Activated CD4-positive, CD25-positive, alpha-beta regulatory T cell treated with anti-CD3 and anti-CD28 coated beads, Interleukin-2, amount 50 U/mL, for 72 hours (primary cell): Measurements from ENCODE around the gene MTUS2.

Experiments
- DNase-seq: peaks from one replicate; pipeline ENCODE4 v3.0.0; 2021

MTUS2 gene

GRCh38 chr13:29428310-29429181, 608.4 kb downstream of the MTUS2 start:
- no peak for DNase-seq

DNA sequence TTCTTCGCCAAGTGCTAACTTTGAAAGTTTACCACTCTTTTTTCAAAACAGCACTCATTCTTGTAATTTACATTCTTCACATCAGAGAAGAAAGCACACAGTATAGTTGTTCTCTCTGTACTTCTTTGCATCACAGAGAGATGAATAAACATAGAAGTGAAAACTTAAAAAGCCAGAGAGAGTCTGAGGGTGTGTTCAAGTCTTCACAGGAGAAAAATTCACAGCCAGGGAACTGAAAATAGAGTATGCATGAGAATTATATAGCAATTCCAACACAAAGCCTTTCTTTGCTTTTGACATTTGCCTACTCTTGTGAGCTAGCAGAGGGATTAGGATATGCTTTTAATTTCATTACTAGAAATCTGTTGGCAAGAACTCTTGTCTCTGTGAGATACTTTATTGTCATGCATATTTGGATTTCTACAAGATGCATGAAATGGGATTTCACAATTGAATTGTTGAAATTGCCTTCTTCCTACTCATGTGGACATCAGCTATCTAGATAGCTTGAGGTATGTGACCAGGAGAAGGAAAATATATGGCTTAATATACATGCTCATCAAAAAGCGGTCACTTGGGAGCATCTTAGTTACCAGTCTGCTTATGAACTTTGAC, 609.3 kb downstream of the MTUS2 start:
- DNase-seq = no peak

- no peak for DNase-seq
Observed at GRCh38 chr13:29434217-29434945, 614.2 kb downstream of the MTUS2 start.

- no peak for DNase-seq
Observed at GRCh38 chr13:29435125-29435911, 615.2 kb downstream of the MTUS2 start.

- no peak for DNase-seq
Observed at GRCh38 chr13:29436291-29436690, 616.2 kb downstream of the MTUS2 start.

DNA sequence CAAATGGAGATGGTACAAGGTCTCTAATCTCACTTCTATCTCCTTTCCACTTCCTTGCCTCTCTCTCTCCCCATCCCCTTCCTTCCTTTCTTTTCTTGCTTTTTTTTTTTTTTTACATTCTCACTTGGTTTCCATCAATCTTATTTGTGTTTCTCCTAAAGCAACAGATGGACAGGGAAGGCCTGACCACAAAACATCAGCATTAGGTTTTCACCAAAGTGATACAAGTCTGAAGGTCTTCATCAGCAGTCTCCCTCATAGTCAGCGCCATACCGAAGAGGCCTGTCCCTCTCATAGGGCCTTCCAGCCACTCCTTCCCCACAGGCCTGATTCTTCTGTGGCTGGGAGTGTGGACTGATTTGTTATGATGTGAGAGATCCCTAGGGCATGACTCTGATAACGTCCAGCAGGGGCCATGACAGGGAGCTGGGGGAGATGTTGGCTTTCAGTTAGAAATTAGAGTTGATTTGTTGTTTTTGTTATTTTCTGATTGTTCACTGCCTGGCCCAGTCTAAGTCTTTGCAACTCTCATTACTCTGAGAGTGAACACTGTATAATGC, 616.7 kb downstream of the MTUS2 start:
- no peak for DNase-seq

DNA sequence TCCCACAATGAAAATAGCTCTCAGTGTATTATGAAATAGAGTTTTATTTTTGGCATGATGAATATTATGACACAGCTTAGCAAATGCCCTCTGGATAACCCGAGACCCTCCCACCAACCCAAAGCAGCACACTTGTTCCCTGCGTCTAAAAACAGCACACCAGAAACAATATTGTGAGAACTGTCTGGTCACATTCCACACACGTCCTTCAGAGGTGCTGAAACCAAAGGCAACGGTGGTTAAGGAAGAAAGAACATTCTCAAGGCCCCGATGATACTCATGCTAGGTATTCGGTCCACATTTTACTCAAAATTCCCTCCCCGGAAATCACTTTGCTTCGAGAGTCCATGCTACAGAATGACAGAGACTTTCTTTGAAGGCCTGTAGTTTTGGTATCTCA, 618.6 kb downstream of the MTUS2 start:
- DNase-seq = no peak

DNA sequence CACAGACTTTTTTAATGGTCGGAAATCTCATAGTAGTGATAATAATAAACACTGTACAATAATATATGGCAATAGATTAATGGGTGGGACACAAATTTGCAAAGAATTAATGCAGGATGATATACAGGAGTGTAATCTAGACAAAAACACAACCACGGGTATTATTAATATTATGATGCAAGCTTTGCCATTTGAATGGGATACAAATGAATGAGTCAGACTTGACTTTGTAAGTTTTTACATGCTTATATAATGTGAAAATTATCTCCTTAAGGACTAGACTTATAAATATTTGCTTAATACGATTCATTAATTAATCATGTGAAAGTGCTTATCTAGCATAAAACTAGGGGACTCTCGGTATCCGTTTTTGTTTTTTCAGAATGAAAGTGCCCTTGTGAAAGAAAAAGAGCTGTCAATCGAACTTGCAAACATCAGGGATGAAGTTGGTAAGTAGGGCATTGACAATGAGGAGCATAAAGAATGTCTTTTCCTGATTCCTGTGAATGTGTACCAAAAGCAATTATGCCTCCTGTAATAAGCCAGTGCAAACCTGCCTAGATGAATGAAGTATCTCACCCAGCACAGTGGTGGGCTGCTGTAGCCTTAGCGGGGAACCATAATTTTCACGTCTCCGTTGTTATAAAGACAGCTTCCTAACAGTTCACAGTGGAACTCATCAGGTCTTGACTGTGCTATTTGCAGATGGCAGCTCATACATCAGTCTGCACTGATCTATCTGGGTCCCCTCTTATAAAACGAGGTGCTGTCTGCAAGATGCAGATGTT, 619.7 kb downstream of the MTUS2 start:
- DNase-seq = no peak

DNA sequence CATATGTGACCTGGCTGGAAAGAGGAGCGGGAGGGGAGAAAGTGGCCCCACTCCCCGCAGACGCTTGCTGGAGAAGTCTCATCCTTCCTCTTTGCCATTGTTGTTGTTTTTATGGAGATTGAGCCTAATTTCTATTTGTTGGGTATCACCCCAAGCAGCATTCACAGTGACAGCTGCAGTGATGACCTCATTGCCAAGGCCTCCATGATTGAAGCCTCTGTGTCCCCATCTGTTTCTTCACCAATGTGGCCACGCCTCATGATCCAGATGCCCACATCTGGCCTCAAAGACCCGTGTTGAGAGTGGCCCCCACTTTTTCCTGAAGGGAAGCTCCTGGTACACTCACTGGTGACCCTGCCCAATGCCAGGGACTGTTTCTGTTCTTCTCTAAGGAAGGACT, 621.2 kb downstream of the MTUS2 start:
- no peak for DNase-seq

DNA sequence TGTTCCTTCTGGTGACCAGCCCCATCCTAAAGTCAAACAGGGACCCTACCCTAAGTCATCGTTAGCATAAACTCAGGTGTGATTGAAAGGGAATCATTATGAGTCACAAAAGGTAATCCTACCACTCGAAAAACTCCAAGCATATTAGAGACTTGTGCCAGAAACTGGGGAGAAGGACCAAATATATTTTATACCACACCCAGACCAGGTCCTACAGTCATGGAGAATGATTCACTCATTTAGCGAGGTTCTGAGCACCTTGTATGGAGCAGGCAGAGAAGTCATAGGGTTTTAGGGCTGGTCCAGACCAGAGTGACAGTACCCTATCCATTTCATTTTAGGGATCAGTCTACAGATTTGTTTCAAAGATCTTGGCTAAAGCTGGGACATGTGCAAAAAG, 625.9 kb downstream of the MTUS2 start:
- no peak for DNase-seq

DNA sequence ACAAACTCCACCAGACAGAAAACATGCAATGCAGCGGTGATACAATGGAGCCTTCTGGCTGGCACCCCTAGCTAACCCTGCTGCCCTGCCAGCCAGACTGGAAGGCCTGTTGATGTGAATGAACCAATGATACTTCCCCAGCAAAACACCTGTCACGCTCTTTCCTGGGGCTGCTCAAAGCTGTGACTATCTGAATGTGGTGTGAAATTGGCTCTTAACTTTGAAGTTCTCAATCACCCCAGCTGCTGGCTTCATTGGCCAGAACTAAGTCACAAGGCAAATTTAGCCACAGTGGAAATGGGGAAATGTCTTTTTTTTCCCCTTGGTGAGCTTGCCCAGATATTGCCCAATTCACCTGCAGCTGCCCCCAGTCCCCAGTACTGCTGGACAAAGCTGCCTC, 628.0 kb downstream of the MTUS2 start:
- DNase-seq = no peak

DNA sequence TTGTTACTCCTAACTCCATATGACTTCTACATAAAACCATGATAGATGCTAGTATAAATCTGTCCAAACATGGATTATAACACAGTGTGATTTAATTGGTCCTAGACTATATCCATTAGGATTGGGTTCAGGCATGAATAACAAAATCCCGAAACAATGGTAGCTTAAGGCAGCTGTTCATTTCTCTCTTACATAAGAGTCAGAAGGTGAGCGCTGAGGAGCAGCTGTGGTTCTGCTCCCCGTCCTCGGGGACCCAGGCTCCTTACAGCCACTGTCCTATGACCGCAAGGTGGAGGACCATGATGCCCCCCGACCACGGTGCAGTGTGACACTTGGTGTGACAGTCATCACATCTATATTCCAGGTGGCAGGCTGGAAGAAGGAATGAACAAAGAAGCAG, 629.6 kb downstream of the MTUS2 start:
- DNase-seq = no peak

- no peak for DNase-seq
Observed at GRCh38 chr13:29451976-29452375, 631.8 kb downstream of the MTUS2 start.

GRCh38 chr13:29452773-29453616, 632.9 kb downstream of the MTUS2 start:
- no peak for DNase-seq

DNA sequence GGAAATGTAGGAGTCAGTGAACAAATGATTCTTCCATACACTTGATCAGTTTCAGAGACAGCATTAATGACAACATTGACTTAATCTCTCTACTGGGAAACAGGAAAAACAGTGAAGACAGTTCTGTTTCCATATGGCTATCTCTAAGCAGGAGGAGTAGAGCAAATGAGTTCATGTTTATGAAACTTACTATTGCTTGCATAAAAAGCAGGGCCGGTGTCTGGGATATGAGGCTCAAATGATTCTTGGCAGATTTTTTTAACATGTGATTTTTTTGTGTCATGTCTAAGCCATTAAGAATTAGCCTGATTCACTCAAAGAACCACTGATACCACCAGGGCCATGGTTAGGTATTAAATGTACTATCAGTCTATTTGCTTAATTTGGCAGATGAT, 633.5 kb downstream of the MTUS2 start:
- no peak for DNase-seq

DNA sequence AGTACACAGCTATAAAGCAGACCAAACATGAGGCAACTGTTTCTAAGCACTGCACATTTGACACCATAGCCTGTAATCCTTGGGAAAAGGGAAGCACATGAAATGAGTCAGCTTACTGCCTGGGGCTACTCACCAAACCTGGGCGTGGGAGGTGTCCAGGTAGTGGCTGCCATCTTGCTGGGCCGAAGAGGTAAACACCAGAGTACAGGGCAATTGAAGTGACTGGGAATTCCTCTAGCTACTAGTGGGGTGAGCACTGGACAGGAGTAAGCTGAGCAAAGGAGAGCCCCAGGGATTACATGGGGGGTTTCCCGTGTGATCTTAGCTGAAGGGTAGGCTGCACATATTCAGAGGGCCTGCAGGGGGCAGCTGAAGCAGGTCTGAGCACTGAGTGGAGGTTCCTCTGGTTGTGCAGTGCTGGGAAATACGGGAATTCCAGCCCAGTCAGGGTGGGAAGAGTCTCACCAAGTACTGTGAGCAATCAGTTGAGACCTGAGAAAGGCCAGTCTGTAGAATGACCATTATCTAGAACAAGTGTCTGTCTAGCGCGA, 634.9 kb downstream of the MTUS2 start:
- no peak for DNase-seq

DNA sequence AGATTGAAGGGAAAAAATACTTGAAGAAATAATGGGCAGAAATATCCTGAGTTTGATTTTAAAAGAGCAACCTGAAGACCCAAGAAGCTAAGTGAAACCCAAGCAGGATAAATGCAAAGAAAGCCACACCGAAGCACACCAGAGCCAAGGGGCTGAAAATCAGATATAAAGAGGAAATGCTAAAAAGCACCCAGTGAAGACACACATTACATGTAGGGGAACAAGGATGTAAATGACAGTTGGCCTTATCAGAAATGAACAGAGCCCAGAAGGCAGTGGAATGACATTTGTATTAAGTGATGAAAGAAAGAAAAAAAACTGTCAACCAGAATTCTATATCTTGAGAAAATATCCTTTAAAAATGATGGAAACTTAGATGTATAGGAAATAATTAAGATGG, 636.3 kb downstream of the MTUS2 start:
- no peak for DNase-seq

DNA sequence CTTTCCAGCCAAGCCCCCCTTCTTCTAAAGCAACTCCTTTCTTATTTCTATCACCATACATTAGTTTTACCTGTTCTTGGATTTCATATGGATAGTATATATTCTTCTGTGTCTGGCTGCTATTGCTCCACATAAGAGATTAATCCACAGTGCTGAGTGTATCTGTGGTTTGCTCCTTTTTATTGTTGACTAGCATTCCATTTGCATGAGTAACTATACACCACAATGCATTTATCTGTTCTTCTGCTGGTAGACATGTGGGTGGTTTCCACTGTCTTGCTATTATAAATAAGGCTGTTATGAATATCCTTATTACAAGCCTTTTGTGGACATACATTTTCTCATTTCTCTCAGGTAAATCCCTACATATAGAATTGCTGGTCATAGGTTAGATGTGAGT, 637.2 kb downstream of the MTUS2 start:
- no peak for DNase-seq

DNA sequence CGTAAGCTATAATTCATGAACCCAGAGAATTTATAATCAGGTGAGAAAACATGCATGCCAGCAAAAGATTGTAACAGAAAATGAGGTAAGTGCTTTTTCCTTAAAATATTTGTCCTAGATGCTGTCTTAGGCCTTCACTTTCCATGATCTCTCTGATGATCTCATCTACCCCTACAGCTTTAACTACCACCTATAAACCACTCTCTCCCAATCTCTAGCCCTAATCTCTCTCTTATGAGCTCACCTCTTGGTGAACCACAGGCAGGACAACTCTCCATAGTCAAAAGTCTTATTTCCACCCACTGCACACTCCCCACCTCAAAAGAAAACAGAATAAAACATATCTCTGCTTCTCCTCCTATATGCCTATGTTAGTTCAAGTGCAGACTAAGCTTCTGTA, 638.3 kb downstream of the MTUS2 start:
- DNase-seq = no peak

DNA sequence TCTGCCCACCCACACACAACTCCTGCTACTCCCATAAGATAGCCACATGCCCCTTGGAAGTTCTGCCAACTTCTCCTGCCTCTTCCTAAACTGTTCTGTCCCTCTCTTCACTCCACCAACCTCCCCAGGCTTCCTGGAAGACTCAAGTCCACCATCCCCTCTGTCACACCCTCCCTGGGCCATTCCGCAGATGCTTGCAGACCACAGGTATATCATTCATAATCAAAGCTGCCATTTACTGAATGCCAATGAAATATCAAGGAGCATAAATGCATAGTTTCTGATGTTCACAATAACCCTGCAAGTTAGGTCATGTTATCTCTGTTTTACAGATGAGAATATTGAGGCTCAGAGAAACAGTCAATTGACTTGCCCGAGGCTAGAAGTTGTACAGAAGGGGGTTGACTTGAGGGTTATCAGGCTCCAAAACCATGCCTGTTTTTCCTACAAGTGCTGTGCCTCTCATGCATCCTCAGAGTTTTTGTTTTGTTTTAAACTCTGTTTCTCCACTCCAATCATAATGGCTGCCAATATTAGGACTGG, 639.7 kb downstream of the MTUS2 start:
- DNase-seq = no peak
